ENCODE data around the gene SHB.

Gene SHB

DNA sequence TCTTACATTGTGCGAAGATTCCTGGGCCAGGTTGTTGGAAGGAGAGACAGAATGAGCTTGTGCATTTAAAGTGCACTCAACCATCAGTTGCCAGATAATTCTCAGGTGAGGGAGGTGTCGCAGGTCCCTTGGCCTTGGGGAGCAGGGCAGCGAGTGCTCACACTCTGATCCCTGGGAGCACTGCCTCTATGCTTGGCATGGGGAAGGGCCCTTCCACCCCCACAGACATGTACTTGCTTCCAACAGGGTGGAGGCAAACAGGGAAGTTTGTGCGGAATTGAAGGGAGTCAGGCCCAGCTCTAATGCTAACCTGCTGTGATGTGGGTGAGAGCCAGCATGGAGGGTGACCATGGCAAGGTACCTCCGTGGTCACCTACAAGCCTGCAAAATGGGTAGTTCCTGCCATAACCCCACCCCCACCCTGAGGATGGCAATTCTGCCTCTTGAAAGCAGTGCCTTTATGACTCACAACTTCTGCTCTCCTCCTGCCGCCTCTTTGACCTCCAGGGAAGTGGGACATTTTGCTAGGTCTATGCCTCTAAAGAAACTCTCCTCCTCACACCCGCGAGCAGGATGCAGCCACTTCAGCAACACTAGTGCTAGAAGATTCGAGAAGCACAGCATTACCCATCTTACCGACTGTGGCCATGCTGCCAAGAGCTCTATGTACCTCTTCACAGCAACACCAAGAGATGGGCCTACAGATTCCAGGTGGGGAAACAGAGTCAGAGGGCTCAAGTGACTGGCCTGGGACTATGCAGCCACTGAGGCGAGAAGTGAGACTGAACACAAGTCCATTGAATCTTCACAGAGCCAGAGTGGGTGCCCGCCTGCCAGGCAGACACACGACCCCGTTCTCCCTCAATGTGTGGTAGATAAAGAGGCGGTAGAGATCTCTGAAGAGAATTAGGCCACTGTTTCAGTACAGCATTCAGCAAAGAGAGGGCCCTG lies 143.0 kb downstream of the SHB start:
- DNase-seq = no peak

DNA sequence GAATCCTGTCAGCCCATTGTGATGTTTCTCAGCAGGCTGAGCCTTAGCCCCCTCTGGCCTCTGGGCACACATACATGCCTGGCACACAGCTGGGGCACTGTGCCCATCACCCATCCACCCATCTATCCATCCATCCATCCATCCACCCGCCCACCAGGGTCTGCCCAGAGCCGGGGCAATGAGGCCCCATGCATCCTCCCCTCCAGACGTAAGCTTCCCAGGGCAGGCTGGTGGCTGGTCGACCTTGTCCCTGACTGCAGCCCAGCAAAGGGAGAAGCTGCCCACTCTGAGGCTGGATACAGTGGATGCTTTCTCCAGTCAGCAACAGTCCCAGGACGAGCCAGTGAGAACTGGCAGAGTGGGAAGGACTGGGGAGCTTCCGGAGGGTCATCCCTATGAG lies 144.0 kb downstream of the SHB start:
- no peak for DNase-seq

DNA sequence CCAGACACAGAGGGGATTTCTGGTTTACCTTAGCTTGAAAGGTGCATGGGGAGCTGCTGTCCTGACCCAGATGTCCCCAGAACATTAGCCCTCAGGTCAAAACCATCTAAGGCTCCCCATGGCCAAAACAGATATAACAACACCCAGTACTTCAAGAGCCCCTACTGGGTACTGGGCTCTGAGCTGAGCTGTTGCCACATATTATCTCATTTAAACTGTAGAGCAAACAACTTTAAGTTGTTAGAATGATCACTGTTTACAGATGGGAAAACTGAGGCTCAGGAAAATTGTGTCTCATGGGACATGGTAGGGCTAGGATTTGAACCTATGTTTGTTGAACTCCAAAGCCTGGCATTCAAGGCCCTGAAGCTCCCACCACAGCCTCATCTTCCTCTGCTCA lies 144.5 kb downstream of the SHB start:
- DNase-seq = no peak

DNA sequence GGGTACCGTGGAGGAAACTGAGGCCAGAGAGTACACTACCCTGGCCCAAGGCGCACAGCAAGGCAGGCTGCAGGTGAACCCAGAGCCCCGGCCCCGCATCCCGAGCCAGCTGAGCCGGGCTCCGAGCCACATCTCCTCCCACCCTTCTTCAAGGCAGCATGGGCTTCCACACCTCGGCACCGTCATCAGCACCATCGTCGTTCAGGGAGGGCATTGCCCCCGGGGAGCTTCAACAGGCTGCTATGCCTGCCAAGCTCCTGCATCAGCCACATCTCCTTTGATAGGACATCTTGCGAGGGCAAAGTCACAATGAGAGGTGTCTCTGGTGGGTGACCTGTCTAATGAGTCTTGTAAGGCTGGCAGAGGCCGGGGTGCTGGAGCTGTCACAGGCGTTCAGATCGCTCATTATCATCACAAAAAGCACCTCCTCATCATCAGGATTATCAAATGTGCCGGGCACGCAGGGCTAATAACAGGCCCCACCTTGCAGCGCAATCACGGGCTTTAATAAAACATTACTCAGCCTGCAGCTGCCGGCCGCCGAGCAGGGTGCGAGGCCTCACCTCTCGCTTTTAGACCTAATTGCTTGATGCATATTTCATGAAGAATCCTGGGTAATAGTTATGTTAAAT lies 145.1 kb downstream of the SHB start:
- no peak for DNase-seq

DNA sequence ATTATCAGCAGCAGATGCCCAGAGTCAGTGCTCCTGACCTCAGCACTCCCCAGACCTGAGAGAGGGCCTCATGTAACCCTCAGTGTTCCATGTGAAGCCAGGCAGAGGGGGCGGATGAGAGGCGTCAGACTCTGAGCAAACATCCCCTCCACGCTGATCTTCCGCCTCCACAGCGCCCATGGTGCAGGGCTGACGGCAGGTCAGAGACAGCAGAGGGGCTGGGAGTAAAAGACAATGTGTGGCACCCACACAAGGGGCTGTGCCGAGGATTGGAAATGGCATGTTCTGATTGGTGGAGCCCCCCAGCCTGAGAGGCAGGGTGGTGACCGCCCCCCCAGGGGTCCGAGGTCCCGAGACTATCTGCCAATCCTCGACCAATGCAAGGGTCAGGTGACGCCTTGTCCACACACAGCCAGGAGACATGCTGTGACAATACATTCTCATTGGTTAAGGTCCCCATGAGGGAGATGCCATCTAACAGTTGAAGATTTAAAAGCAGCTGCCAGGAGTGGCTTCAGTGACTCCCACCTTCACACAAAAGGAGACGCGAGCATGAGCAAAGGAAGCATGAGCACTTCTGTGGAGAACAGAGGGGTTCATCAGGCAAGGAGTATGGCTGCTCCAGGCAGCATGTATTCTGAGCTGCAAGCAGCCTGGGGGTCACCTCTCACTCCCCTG lies 145.8 kb downstream of the SHB start:
- no peak for DNase-seq

DNA sequence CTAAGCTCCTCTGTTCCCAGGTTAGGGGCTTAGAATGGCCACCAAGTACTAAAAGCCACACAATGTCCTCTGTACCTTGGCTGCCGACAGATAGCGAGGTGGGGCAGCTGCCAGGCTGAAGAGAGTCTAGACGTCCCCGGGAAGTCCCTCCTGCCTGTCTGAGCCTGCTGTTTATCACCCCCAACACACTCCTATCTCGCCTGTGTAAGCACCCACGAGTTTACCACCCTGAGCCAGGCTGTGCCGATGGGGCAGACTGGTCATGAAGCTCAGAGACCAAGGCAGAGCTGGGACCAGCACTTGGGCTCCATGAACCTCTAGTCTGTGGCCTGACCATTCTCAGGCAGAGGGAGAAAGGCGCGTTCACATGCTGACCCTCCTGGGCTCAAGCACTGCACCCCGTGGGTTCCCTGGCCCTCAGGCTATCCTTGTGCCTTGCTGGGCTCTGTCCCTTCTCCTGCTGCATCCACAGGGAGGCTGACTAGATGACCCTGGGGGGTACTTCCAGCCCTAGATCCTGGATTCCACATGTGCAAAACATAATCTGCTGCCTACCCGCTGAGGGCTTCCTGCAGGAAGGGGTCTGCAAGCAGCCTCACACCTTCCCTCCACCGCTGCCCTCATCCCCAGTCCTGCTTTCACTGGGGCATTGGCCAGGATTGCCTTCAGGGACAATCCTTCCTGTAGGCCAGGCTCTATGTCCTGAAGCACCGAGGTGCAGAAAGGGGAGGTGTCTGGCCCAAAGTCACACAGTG lies 146.5 kb downstream of the SHB start:
- peak; percentile 86 for DNase-seq

DNA sequence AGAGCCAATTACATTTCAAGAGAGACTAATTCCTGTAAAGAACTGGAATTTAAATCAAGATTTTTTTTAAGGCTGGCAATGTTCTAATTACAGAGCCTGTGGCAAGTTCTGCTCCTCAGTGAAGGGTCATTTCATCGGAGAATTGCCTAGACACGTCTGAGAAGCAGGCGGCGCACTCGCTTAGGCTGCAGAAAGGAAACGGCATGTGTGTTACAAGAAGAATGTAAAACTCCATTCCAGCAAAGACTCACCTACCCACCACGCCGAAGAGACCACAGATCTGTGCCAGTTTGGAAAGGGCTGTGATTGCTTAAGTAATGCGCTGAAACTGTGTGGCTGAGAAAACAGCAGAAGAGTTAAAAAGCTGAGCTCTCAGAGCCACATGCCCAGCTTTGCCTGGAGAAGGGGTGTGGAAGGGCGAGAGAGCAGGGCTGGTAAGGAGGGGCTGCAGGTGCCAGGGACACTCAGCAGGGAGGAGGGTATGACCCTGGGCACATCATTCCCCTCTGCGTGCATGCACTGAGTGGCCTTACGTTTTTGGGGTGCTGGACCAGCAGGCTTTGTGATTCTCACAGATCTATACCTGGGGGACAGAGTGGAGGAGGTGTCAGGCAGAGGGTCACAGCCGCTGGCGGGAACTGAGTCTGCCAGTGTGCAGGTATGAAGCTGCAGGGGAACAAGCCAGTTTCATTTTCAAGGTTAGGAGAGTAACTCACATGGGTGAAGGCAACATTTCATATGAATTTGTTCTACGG lies 147.3 kb downstream of the SHB start:
- DNase-seq = no peak

DNA sequence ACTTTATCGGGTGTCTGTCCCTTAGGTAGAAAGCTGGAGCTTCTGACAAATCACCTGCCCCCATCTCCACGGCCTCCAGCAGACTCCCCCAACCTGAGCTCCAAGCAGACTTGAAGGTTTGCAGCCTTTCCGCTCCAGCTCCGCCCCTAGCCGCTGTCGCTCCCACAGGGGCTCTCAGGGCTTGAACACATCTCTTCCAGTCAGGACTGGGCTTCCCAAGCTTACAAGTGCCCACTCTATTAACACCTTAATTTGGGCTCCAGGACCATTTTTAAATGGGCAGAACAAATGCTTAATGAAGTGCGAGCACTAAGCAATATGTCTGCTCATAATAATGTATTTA lies 147.9 kb downstream of the SHB start:
- DNase-seq = no peak

DNA sequence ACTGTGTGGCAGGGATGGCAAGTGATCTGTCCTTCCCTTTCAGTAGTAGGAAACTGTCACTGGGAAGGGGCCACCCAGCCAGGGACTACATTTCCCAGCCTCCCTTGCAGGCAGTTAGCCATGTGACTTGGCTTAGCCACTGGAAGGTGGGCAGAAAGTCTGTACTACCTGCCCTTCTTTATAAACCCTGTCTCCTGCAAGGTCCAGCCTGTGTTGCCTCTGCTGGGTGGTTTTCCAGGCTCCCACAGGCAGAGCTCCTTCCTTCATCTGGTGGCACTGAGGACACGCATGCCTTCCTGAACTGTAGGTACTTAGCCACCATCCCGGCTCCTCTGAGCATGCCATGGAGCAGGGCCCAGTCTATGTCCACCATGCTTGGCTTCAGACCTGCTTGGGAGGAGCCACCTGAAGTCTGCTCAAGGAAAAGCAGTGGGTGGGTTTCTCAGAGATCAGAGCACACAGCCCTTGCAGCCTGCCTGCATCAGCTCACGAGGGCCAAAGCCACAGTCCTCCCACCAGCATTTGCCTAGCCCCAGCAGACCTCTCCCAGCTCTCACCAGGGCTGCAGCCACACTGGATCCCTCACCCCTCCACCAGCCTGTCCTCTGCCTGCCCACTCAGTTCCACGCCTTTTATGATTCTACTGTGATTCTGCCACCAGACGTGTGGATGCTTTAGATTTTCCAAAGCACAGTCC lies 148.4 kb downstream of the SHB start:
- peak; percentile 49 for DNase-seq

DNA sequence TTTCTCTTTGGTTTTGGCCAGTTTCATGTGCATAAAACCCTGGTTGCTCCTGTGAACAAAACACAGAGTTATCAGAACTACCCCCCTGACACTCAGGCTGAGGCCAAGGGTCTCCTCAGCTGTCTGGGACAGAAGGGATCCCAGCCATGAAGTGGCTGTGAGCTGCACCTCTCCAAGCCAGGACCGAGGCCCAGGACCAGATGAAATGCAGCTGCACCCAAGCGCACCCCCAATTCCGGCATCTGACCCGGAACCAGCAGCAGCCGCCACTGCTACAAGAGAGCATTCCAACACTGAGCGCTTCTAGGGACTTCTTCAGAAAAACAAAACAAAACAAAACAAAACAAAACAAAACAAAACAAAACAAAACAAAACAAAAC lies 149.1 kb downstream of the SHB start:
- no peak for DNase-seq

DNA sequence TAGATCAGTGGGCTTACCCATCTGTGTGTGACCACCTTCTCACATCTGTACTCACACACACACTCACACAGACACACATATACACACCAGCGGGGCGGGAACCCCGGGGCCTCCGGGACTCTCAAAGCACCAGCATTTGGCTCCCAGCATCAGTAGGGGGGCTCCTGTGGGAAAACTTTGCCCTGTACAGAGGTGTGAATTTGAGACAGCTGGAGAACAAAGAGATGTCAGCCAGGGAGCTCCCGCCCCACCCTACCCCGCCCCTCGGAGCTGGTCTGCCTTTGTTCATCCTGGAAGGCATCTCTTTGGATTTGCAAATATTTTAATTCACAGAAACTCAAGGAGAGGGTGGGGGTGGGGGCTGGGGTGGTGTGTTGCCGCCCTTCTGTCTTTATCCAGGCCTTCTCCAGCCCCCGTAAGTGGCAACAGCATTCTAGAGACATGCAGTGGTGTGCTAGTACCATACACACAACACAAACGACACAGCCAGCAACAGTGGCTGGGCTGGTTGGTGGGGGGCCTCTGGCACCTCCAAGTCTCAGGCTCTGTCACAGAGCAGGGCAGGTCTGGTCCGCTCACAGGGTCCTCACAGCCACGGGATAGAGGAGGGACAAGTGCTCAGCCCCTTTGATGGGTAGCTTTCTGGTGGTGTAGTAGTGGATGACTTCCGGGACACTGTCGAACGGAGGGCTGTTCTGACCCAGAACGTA lies 149.6 kb downstream of the SHB start:
- DNase-seq = no peak

DNA sequence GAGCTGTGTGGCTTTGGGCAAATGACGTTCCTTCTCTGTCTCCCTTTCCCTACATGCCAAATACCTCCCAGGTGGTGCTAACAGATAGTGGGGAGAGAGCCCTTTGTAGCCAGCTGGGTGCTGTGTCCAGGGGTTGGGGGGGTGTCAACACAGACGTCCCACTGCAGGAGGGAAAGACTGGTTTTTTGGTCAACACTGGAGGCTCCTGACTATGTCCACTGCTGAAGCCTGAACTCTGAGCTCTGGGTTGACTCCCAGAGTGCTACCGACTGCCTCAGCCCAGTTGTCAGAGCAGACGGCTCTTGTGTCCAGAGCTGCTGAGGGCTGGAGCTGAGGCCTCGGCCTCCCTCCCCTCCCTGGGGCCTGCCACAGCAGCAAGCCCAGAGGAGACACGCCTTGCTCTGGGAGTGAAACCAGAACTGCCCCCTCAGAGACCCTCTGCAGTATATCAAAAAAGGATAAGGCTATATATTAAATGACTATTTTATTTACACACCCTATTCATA lies 150.3 kb downstream of the SHB start:
- no peak for DNase-seq

DNA sequence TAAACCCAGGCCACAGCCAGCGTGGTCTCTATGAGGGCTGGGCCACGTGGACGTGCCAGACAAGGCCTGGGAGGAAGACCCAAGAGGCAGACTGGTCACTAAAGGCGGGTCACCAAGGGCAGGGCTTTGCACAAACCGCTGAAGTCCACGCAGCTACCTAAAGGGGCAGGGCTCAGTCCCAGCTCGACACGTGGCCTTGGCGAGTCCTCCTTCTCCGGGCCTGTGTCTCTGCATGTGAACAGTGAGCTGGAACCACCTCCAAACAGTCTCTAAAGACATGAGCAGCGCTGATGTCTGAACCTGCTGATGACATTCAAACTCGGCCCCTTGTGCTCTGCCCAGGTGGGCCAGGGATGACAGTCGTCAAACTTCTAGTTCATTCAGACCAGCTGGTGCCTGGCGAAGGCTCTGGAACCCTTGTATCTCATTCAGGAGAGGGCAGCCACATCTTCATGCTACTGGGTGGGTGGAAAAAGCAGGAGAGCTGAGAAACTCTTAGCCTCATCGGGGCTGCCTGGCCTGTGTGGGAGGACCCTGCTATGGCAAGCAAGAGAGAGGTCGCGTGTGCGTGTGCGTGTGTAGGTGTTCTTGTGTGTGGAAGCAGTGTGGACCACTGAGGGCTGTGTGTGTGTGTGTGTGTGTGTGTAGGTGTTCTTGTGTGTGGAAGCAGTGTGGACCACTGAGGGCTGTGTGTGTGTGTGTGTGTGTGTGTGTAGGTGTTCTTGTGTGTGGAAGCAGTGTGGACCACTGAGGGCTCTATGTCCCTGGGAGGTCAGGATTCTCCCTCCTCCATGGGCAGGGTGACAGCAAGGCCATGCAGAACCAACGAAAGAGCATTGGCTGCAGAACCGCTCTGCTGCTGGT lies 151.0 kb downstream of the SHB start:
- no peak for DNase-seq

DNA sequence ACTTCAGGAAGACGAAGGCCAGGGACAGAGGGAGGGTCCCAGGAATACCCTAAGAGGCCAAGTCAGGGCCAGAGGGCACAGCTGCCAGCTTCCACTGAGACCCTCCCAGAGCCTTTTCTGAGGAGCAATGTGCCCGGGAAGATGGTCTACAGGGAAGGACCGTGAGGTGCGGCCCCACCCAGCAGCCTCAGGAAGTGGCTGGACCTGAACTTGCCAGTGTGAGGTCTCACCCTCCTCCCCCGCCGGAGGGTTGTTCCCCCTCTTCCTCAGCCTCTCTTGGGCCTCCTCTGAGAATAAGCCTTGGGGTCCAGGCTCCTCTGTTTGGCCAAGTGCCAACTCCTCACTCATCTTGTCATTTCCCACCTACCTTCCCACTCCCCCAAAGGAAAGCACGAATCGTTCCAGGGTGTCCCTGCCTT lies 151.7 kb downstream of the SHB start:
- DNase-seq = no peak

DNA sequence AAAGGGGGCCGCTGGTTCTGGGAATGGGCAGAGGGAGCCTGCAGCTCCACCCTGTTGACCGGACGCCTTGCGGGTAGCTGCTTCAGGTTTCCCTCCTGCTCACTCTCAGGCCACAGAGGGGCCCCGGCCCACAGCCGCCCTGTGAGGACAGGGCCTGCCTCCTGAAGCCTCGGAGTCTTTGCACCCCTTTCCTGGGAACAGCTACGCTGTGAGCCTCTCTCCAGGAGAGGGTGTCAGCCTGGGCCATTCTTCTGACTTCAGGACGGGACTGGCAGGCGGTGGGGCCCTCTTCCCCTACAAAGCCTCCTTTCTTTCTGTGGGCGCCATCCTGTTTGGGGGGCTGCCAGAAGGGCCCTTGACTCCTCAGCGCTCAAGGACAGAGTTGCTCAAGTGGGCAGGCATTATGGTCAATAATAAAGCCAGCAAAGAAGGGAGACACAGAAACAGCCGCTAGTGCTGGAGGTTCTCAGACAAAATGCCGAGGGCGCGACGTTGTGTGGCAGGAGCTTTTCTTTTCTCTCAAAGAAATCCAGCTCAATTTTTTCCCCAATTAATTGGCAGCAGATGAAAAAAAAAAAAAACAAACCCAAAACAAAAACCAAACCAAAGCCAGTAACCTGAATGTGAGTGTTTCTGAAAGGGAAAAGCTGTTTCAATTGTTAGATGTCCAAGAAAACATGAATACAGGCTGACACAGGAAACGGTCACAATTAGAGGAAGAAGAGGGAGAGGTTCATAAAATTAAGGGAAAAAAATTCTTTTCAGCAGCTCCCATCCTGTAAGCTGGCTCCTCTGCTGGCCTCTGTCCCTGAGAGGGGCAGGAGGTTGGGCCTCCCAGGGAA lies 152.3 kb downstream of the SHB start:
- no peak for DNase-seq

DNA sequence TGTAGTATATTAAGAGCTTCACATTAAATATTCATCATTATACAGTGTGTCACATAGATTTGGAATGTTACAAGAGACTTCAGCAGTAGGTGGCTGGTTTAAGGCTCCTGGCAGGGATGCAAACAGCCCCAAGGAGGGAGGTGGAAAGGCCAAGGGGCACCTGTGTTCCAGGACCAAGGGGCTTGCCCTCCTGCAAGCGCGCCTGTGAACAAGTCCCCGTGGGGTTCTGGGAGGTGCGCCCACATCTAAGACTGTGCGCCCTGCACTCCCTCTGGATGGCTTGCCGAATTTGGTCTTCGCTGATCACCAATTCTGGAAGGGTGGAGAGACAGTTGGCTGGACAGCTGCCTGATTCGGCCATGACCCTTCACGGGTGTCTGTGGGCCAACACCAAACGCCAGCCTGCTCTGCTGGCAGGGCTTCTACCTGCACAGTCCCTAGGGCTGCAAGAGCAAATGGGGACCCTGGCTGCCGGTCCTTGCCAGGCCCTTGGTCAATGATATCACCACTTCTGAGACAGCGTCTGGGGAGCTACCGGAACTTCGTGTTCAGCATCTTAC lies 153.0 kb downstream of the SHB start:
- DNase-seq = no peak

DNA sequence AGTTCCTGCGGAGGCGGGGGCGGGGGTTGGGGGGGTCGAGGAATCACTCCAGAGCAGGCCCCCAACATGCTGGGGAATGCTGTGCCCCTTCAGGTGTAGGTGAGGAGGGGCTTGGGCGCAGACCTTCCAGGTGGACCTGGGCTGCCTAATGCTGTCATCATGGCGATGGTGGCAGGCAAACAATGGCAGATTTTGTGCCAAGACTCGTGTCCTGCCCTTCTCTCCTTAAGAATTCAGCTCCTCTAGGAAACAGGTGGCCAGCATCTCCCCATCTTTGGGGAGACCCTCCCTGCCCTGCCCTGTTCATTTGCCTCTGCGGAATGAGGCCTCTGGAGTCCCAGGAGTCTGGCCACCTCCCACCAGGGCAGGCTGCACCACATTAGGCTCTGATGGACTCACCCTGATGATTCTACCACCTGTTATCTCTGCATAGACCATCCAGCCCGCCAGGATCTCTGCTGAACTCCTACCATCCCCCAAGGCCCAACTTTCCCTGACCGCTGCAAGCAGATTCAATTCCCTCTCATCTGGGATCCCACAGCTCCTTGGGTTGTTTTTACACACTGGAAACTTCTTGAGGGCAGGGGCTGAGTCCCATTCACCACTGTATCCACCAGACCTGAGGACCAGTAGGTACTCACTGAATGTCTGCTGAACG lies 154.2 kb downstream of the SHB start:
- DNase-seq = no peak

DNA sequence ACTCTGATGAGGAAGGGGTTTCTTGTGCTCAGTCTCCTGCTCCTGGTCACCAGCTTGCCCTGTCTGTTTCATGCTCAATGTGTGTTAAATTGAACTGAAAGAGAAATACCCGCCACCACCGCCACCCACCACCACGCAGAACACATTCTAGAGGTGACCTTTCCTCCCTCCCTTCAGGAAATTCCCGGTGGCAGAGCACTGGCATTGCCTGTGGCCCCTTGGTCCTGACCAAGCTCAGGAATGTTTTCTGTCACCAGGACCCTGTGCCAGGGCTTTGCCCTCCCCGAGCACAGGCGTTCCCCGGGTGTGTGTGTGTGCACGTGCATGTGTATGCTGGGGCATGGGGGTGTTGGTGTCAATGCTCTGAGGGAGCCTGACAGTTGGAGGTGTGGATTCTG lies 154.9 kb downstream of the SHB start:
- no peak for DNase-seq
